ENCODE measurements around the gene ATP6V0E2.

ATP6V0E2 gene

DNA sequence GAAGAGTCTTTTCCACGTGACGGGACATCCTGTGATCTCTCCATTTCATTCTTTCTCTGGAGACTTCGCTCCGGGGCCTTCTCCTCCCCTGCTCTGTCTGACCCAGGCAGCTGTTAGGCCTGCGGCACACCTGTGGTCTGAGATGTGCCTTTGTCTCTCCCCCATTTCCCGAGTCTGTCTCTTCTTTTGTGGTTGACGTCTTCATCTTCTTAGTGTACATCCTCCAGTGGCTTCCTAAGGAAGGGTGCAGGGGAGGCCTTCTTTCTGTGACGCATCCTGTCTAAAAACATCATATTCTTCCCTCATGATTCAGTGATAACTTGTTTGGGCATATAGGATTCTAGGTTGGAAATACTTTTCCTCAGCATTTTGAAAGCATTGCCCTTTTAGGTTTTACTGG lies 17.2 kb upstream of the ATP6V0E2 start:
- H3K4me1 Mint-ChIP-seq = peaks cover 30% of the 10 kb centered on the region
- peaks cover 17% of the 10 kb centered on the region for H3K36me3 Mint-ChIP-seq (ENCODE audit: low read depth)
- H3K27ac Mint-ChIP-seq = no peak overlapping the region
- TF ChIP-seq, protein P1, sequence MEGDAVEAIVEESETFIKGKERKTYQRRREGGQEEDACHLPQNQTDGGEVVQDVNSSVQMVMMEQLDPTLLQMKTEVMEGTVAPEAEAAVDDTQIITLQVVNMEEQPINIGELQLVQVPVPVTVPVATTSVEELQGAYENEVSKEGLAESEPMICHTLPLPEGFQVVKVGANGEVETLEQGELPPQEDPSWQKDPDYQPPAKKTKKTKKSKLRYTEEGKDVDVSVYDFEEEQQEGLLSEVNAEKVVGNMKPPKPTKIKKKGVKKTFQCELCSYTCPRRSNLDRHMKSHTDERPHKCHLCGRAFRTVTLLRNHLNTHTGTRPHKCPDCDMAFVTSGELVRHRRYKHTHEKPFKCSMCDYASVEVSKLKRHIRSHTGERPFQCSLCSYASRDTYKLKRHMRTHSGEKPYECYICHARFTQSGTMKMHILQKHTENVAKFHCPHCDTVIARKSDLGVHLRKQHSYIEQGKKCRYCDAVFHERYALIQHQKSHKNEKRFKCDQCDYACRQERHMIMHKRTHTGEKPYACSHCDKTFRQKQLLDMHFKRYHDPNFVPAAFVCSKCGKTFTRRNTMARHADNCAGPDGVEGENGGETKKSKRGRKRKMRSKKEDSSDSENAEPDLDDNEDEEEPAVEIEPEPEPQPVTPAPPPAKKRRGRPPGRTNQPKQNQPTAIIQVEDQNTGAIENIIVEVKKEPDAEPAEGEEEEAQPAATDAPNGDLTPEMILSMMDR (IDR thresholded peaks at IDR 0.05) = no peak
- H3K27me3 Mint-ChIP-seq (ENCODE audit: low read depth, poor library complexity) = peaks cover 10% of the 10 kb centered on the region
- no peaks in the 10 kb centered on the region for H3K9me3 Mint-ChIP-seq
- DNase-seq = no peak
- no peak overlapping the region for H3K4me3 Mint-ChIP-seq

DNA sequence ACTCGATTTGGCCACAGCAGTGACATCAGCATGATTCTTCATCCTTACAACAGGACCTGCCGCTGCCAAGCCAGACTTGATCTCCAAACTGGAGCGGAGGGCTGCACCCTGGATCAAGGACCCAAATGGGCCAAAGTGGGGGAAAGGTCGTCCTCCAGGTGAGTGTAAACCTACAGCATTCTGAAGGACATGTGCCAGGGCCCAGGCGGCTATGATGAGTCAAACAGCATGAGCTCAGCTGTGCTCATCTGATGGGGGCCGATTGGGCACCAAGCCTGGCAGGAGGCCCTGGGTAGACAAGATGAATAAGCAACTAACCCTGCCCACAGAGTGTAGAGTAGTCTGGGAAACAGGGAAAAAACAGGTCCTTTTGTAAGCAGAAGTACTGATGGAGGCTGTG lies 14.4 kb upstream of the ATP6V0E2 start:
- H3K36me3 Mint-ChIP-seq (ENCODE audit: low read depth) = peaks cover 23% of the 10 kb centered on the region
- H3K4me3 Mint-ChIP-seq = no peak overlapping the region
- TF ChIP-seq, protein P1 (IDR thresholded peaks at IDR 0.05) = no peak
- no peak for DNase-seq
- H3K27me3 Mint-ChIP-seq (ENCODE audit: low read depth, poor library complexity) = peaks cover 8% of the 10 kb centered on the region
- no peaks in the 10 kb centered on the region for H3K9me3 Mint-ChIP-seq
- H3K27ac Mint-ChIP-seq = no peak overlapping the region
- peaks cover 25% of the 10 kb centered on the region for H3K4me1 Mint-ChIP-seq

DNA sequence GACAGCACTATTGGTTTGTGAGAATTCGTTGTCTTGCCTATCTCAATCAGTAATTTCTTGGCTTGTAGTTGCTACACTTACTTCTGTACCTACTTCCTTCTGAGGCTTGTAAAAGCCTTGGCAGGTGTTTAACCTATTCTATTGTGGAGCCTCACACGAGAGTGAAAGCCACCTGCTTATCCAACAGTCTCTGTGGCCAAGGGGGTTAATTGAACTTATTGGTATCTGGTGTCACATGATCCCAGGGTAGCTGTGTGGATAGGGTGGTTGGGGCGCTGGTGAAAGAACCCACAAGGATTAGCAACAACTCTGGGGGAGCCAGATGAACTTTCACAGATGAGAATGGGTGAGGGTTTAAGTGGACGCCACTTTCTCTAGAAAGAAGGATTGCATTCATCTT lies 13.9 kb upstream of the ATP6V0E2 start:
- H3K4me1 Mint-ChIP-seq = peaks cover 20% of the 10 kb centered on the region

DNA sequence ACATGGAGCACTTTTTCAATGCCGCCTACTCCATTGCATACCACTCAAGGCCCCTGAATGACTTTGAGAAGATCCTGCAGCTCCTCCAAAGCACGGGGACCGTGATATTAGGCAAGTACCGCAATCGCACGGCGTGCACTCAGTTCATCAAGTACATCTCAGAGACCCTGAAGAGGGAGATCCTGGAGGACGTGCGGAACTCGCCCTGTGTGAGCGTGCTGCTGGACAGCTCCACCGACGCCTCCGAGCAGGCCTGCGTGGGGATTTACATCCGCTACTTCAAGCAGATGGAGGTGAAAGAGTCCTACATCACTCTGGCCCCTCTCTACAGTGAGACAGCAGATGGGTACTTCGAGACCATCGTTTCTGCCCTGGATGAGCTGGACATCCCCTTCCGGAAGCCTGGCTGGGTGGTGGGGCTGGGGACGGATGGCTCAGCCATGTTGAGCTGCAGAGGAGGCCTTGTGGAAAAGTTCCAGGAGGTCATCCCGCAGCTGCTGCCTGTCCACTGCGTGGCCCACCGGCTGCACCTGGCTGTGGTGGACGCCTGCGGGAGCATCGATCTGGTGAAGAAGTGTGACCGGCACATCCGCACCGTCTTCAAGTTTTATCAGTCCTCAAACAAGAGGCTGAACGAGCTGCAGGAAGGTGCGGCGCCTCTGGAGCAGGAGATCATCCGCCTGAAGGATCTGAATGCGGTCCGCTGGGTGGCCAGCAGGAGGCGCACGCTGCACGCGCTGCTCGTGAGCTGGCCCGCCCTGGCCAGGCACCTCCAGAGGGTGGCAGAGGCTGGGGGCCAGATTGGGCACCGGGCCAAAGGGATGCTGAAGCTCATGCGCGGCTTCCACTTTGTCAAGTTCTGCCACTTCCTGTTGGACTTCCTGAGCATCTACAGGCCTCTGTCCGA lies 12.7 kb upstream of the ATP6V0E2 start:
- Mint-ChIP-seq H3K4me1 (peaks cover 8% of the 10 kb centered on the region), H3K4me3 (no peak overlapping the region), H3K9me3 (no peaks in the 10 kb centered on the region), H3K27ac (no peak overlapping the region), H3K36me3 (ENCODE audit: low read depth) (peaks cover 23% of the 10 kb centered on the region), H3K27me3 (ENCODE audit: low read depth, poor library complexity) (peaks cover 8% of the 10 kb centered on the region)
- DNase-seq = peak; percentile 49
- TF ChIP-seq, protein P1 (IDR thresholded peaks at IDR 0.05) = peak; percentile 65

More for the DNA sequence above, 13.9 kb upstream of the ATP6V0E2 start:
- TF ChIP-seq, protein P1 (IDR thresholded peaks at IDR 0.05) = no peak
- Mint-ChIP-seq H3K36me3 (ENCODE audit: low read depth) (peaks cover 23% of the 10 kb centered on the region), H3K27ac (no peak overlapping the region), H3K9me3 (no peaks in the 10 kb centered on the region), H3K27me3 (ENCODE audit: low read depth, poor library complexity) (peaks cover 8% of the 10 kb centered on the region), H3K4me3 (no peak overlapping the region)
- DNase-seq = no peak

DNA sequence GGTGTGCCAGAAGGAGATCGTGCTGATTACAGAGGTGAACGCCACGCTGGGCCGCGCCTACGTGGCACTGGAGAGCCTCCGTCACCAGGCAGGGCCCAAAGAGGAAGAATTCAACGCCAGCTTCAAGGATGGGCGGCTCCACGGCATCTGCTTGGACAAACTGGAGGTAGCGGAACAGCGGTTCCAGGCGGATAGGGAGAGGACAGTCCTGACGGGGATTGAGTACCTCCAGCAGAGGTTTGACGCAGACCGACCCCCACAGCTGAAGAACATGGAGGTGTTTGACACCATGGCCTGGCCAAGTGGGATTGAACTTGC lies 12.1 kb upstream of the ATP6V0E2 start:
- H3K4me1 Mint-ChIP-seq = peaks cover 2% of the 10 kb centered on the region
- H3K27me3 Mint-ChIP-seq (ENCODE audit: low read depth, poor library complexity) = peaks cover 8% of the 10 kb centered on the region
- TF ChIP-seq, protein P1 (IDR thresholded peaks at IDR 0.05) = no peak
- H3K4me3 Mint-ChIP-seq = no peak overlapping the region
- no peak for DNase-seq
- H3K9me3 Mint-ChIP-seq = no peaks in the 10 kb centered on the region
- peaks cover 23% of the 10 kb centered on the region for H3K36me3 Mint-ChIP-seq (ENCODE audit: low read depth)
- no peak overlapping the region for H3K27ac Mint-ChIP-seq

DNA sequence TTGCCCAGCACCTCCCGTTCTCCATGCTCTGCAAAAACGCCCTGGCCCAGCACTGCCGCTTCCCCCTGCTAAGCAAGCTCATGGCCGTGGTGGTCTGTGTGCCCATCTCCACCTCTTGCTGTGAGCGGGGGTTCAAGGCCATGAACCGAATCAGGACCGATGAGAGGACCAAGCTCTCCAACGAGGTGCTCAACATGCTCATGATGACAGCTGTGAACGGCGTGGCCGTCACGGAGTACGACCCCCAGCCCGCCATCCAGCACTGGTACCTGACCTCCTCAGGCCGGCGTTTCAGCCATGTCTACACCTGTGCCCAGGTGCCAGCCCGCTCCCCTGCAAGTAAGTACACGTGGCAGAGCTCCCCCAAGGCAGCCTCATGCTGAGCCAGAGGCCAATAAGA lies 11.6 kb upstream of the ATP6V0E2 start:
- no peak overlapping the region for H3K4me3 Mint-ChIP-seq
- TF ChIP-seq, protein P1 (IDR thresholded peaks at IDR 0.05) = no peak
- peaks cover 8% of the 10 kb centered on the region for H3K27me3 Mint-ChIP-seq (ENCODE audit: low read depth, poor library complexity)

More for the DNA sequence above, 11.6 kb upstream of the ATP6V0E2 start:
- DNase-seq = no peak
- Mint-ChIP-seq H3K27ac (no peak overlapping the region), H3K9me3 (no peaks in the 10 kb centered on the region), H3K36me3 (ENCODE audit: low read depth) (peaks cover 23% of the 10 kb centered on the region), H3K4me1 (no peaks in the 10 kb centered on the region)
